Measurements from ENCODE around the gene HMGN4. TPM values are rescaled to one million over a fixed set of nuclear protein-coding genes. Genes with fewer than 3 reads are reported as not detected.

The HMGN4 gene
- total and polyA plus RNA-seq, 2 of the 8 experiments (the other 6 are each of a cell fraction or from before 2014, with no cell fraction given) = 23.4 to 66.4 TPM

DNA sequence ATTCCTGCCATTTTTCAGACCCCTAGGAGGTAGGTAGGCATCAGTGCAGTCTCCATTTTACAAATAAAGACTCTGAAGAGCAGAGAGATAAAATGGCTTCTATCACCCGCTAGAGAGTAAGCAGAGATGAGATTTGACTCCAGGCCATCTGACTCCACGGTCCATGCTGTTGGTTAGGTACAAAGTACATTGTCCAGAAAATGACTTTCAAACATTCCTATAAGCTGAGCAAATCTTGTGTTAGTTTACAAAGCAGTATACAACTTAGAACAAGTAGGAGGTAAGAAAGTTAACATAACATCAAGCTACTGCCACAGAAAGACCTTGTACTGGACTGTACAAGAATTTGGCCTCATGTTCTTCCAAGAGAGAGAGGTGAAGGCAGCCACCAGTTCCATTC is 23.2 kb upstream of the HMGN4 start (continued):
- TF ChIP-seq CHD7 (IDR thresholded peaks at IDR 0.05; ENCODE audit: insufficient replicate concordance, low read length) (no peak), TCF12 (IDR thresholded peaks at IDR 0.05; ENCODE audit: low read depth, low read length) (no peak), USF2 (IDR thresholded peaks at IDR 0.05; ENCODE audit: low read length) (no peak), EP300 (IDR thresholded peaks at IDR 0.05; ENCODE audit: borderline replicate concordance in 1 of 2, low read depth in 2 of 2, low read length in 2 of 2) (no peak), TAF7 (optimal IDR thresholded peaks at IDR 0.05; ENCODE audit: borderline replicate concordance, low read depth, low read length) (no peak), FOSL1 (IDR thresholded peaks at IDR 0.05; ENCODE audit: insufficient read depth, low read depth, low read length) (no peak), YY1 (IDR thresholded peaks at IDR 0.05; ENCODE audit: low read depth, low read length) (peak; percentile 70; the same call in 1 of the 2 replicates)
